ENCODE data around the gene WWOX.

- TF ChIP-seq CTCF (IDR thresholded peaks at IDR 0.05), result no peak
- TF ChIP-seq POLR2A (IDR thresholded peaks at IDR 0.05), result no peak
These were observed 975.5 kb downstream of the WWOX start for GRCh38 chr16:79074951-79075350.
